ENCODE measurements around the gene TACR2.

Gene TACR2

GRCh38 chr10:69439350-69439739, 22.6 kb upstream of the TACR2 start:
- Mint-ChIP-seq H3K27ac (peak overlapping the region; percentile 95), H3K4me1 (ENCODE audit: low read depth) (peaks cover 77% of the 10 kb centered on the region), H3K36me3 (ENCODE audit: low read depth) (no peaks in the 10 kb centered on the region), H3K9me3 (peaks cover 9% of the 10 kb centered on the region), H3K4me3 (peak overlapping the region; percentile 60), H3K27me3 (peaks cover 3% of the 10 kb centered on the region)
- intact Hi-C loops (cut with micrococcal nuclease), result no loop called here

- Mint-ChIP-seq H3K9me3 (peaks cover 11% of the 10 kb centered on the region), H3K4me3 (peak overlapping the region; percentile 60), H3K36me3 (ENCODE audit: low read depth) (no peaks in the 10 kb centered on the region), H3K27ac (peak overlapping the region; percentile 95), H3K4me1 (ENCODE audit: low read depth) (peaks cover 77% of the 10 kb centered on the region), H3K27me3 (peaks cover 3% of the 10 kb centered on the region)
- intact Hi-C loops (cut with micrococcal nuclease), result no loop called here
These were observed 22.0 kb upstream of the TACR2 start for GRCh38 chr10:69438536-69439349.

- peaks cover 72% of the 10 kb centered on the region for H3K4me1 Mint-ChIP-seq (ENCODE audit: low read depth)
- H3K36me3 Mint-ChIP-seq (ENCODE audit: low read depth), result no peaks in the 10 kb centered on the region
- H3K9me3 Mint-ChIP-seq, result peaks cover 11% of the 10 kb centered on the region
- intact Hi-C loops (cut with micrococcal nuclease), result no loop called here
- peaks cover 3% of the 10 kb centered on the region for H3K27me3 Mint-ChIP-seq
- peak overlapping the region; percentile 95 for H3K27ac Mint-ChIP-seq
- no peak overlapping the region for H3K4me3 Mint-ChIP-seq
These were observed 20.9 kb upstream of the TACR2 start for GRCh38 chr10:69437321-69438259.

GRCh38 chr10:69435966-69436520, 19.3 kb upstream of the TACR2 start:
- peaks cover 5% of the 10 kb centered on the region for H3K27me3 Mint-ChIP-seq
- peak overlapping the region; percentile 27 for H3K27ac Mint-ChIP-seq
- intact Hi-C loops (cut with micrococcal nuclease), result no loop called here
- H3K4me1 Mint-ChIP-seq (ENCODE audit: low read depth), result peaks cover 61% of the 10 kb centered on the region
- peaks cover 11% of the 10 kb centered on the region for H3K9me3 Mint-ChIP-seq
- H3K36me3 Mint-ChIP-seq (ENCODE audit: low read depth), result no peaks in the 10 kb centered on the region
- H3K4me3 Mint-ChIP-seq, result no peak overlapping the region

- no peaks in the 10 kb centered on the region for H3K36me3 Mint-ChIP-seq (ENCODE audit: low read depth)
- intact Hi-C loops (cut with micrococcal nuclease), result no loop called here
- H3K4me3 Mint-ChIP-seq, result no peak overlapping the region
- peaks cover 5% of the 10 kb centered on the region for H3K27me3 Mint-ChIP-seq
- H3K27ac Mint-ChIP-seq, result peak overlapping the region; percentile 27
- H3K4me1 Mint-ChIP-seq (ENCODE audit: low read depth), result peaks cover 51% of the 10 kb centered on the region
- H3K9me3 Mint-ChIP-seq, result peaks cover 11% of the 10 kb centered on the region
These were observed 18.2 kb upstream of the TACR2 start for GRCh38 chr10:69434926-69435325.

- Mint-ChIP-seq H3K9me3 (peaks cover 11% of the 10 kb centered on the region), H3K4me3 (no peak overlapping the region), H3K27me3 (peaks cover 5% of the 10 kb centered on the region), H3K27ac (peak overlapping the region; percentile 27), H3K4me1 (ENCODE audit: low read depth) (peaks cover 44% of the 10 kb centered on the region), H3K36me3 (ENCODE audit: low read depth) (no peaks in the 10 kb centered on the region)
- intact Hi-C loops (cut with micrococcal nuclease), result no loop called here
These were observed 17.5 kb upstream of the TACR2 start for GRCh38 chr10:69434169-69434568.

- intact Hi-C loops (cut with micrococcal nuclease), result loop anchor here (10.0 kb wide), 1 partner anchor 207 kb away; the partner anchor contains the start of gene FAM241B
- no peak overlapping the region for H3K27ac Mint-ChIP-seq
These were observed 11.4 kb upstream of the TACR2 start for GRCh38 chr10:69428165-69428564.

GRCh38 chr10:69426376-69426727, 9.6 kb upstream of the TACR2 start:
- intact Hi-C loops (cut with micrococcal nuclease), result loop anchor here (10.0 kb wide), 1 partner anchor 208 kb away; the partner anchor contains the start of gene FAM241B
- peaks cover 41% of the 10 kb centered on the region for H3K4me1 Mint-ChIP-seq (ENCODE audit: low read depth)
- no peaks in the 10 kb centered on the region for H3K36me3 Mint-ChIP-seq (ENCODE audit: low read depth)
- peak overlapping the region; percentile 53 for H3K27ac Mint-ChIP-seq
- peaks cover 8% of the 10 kb centered on the region for H3K27me3 Mint-ChIP-seq
- H3K9me3 Mint-ChIP-seq, result no peaks in the 10 kb centered on the region
- H3K4me3 Mint-ChIP-seq, result no peak overlapping the region

More at GRCh38 chr10:69428165-69428564, 11.4 kb upstream of the TACR2 start:
- Mint-ChIP-seq H3K27me3 (peaks cover 9% of the 10 kb centered on the region), H3K9me3 (no peaks in the 10 kb centered on the region), H3K4me1 (ENCODE audit: low read depth) (peaks cover 31% of the 10 kb centered on the region), H3K36me3 (ENCODE audit: low read depth) (no peaks in the 10 kb centered on the region), H3K4me3 (no peak overlapping the region)

GRCh38 chr10:69425511-69426298, 9.0 kb upstream of the TACR2 start:
- intact Hi-C loops (cut with micrococcal nuclease), result loop anchor here (10.0 kb wide), 1 partner anchor 209 kb away; the partner anchor contains the start of gene FAM241B
- Mint-ChIP-seq H3K27me3 (peaks cover 8% of the 10 kb centered on the region), H3K27ac (peak overlapping the region; percentile 53), H3K4me3 (no peak overlapping the region), H3K36me3 (ENCODE audit: low read depth) (no peaks in the 10 kb centered on the region), H3K4me1 (ENCODE audit: low read depth) (peaks cover 41% of the 10 kb centered on the region), H3K9me3 (no peaks in the 10 kb centered on the region)

GRCh38 chr10:69425041-69425440, 8.3 kb upstream of the TACR2 start:
- peaks cover 8% of the 10 kb centered on the region for H3K27me3 Mint-ChIP-seq
- no peak overlapping the region for H3K27ac Mint-ChIP-seq
- intact Hi-C loops (cut with micrococcal nuclease), result loop anchor here (10.0 kb wide), 1 partner anchor 210 kb away; the partner anchor contains the start of gene FAM241B
- H3K9me3 Mint-ChIP-seq, result no peaks in the 10 kb centered on the region
- no peaks in the 10 kb centered on the region for H3K36me3 Mint-ChIP-seq (ENCODE audit: low read depth)
- peaks cover 41% of the 10 kb centered on the region for H3K4me1 Mint-ChIP-seq (ENCODE audit: low read depth)
- no peak overlapping the region for H3K4me3 Mint-ChIP-seq

GRCh38 chr10:69422676-69423075, 6.0 kb upstream of the TACR2 start:
- intact Hi-C loops (cut with micrococcal nuclease), result loop anchor here (10.0 kb wide), 1 partner anchor 212 kb away; the partner anchor contains the start of gene FAM241B
- no peaks in the 10 kb centered on the region for H3K36me3 Mint-ChIP-seq (ENCODE audit: low read depth)
- no peak overlapping the region for H3K4me3 Mint-ChIP-seq
- H3K27ac Mint-ChIP-seq, result no peak overlapping the region
- H3K9me3 Mint-ChIP-seq, result no peaks in the 10 kb centered on the region
- peaks cover 40% of the 10 kb centered on the region for H3K4me1 Mint-ChIP-seq (ENCODE audit: low read depth)
- H3K27me3 Mint-ChIP-seq, result peaks cover 5% of the 10 kb centered on the region

GRCh38 chr10:69421611-69422308, 5.0 kb upstream of the TACR2 start:
- no peak overlapping the region for H3K4me3 Mint-ChIP-seq
- H3K9me3 Mint-ChIP-seq, result no peaks in the 10 kb centered on the region
- no peaks in the 10 kb centered on the region for H3K36me3 Mint-ChIP-seq (ENCODE audit: low read depth)
- intact Hi-C loops (cut with micrococcal nuclease), result loop anchor here (10.0 kb wide), 1 partner anchor 213 kb away; the partner anchor contains the start of gene FAM241B
- peak overlapping the region; percentile 5 for H3K27ac Mint-ChIP-seq
- H3K4me1 Mint-ChIP-seq (ENCODE audit: low read depth), result peaks cover 35% of the 10 kb centered on the region
- peaks cover 5% of the 10 kb centered on the region for H3K27me3 Mint-ChIP-seq

Data from dendritic cell treated with granulocyte-macrophage colony-stimulating factor and Interleukin-4, amounts not matched to agents 40 ng/mL and 50 ng/mL, for 4 days (primary cell).